Measurements from ENCODE around the gene HAUS5. TPM values are rescaled to one million over a fixed set of nuclear protein-coding genes. Genes with fewer than 3 reads are reported as not detected.
A peak's percentile ranks its signal among the peaks of the same experiment; 100 is the strongest.
"Not testable (repeated sequence)": the region's sequence is repeated elsewhere in the genome, so short reads cannot be mapped to it uniquely, and the experiment has no call there.

Gene HAUS5
- polyA plus RNA-seq, 3 donors: 4.6 to 6.3 (median 6.0) TPM

- H3K27ac ChIP-seq (ENCODE audit: low read depth, low read length): no peak overlapping the region
- 88 to 93% (median 90%) methylated on average over 3 of the region's 3 CpGs for WGBS, 3 donors
Observed at GRCh38 chr19:35601971-35602370, 10.6 kb upstream of the HAUS5 start.

DNA sequence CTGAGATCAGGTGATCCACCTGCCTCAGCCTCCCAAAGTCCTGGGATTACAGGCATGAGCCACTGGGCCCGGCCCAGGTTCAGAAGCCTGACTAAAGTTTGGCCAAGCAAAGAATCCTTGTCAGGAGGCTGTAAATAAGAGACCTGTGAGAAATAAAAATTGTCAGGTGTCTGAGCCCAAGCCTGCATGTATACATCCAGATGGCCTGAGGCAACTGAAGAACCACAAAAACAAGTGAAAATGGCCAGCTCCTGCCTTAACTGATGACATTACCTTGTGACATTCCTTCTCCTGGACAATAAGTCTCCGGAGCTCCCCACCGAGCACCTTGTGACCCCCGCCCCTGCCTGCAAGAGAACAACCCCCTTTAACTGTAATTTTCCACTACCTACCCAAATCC is 8.1 kb upstream of the HAUS5 start:
- 82 to 92% (median 84%) methylated on average over 4 of the region's 4 CpGs for WGBS, 3 donors
- H3K27ac ChIP-seq (ENCODE audit: low read depth, low read length): not testable (repeated sequence)

GRCh38 chr19:35607170-35607569 is 5.4 kb upstream of the HAUS5 start:
- H3K27ac ChIP-seq (ENCODE audit: low read depth, low read length): not testable (repeated sequence)
- WGBS, 3 donors: 85 to 89% (median 88%) methylated on average over 8 of the region's 8 CpGs

DNA sequence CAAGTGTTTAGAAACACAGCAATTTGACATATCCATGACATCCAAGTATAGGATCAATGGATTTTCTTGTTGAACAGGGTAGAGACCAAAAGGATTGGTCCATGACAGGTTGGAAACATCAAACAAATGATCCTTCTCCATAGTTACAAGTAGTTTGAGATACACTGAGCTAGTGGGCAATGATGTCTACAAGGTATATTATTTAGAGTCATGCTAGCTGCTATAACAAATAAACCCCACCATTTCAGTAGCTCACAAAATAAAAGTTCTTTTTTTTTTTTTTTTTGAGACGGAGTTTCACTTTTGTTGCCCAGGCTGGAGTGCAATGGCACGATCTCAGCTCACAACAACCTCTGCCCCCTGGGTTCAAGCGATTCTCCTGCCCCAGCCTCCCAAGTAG is 4.9 kb upstream of the HAUS5 start:
- WGBS, 3 donors: 77 to 91% (median 85%) methylated on average over 2 to 3 of the region's 3 CpGs
- H3K27ac ChIP-seq (ENCODE audit: low read depth, low read length): no peak overlapping the region

GRCh38 chr19:35608251-35608650 is 4.3 kb upstream of the HAUS5 start:
- no peak overlapping the region for H3K27ac ChIP-seq (ENCODE audit: low read depth, low read length)
- WGBS, 3 donors: 69 to 87% (median 81%) methylated on average over 2 of the region's 2 CpGs

GRCh38 chr19:35609851-35610353 is 2.6 kb upstream of the HAUS5 start:
- 44 to 68% (median 47%) methylated on average over 6 of the region's 6 CpGs for WGBS, 3 donors
- no peak overlapping the region for H3K27ac ChIP-seq (ENCODE audit: low read depth, low read length)

DNA sequence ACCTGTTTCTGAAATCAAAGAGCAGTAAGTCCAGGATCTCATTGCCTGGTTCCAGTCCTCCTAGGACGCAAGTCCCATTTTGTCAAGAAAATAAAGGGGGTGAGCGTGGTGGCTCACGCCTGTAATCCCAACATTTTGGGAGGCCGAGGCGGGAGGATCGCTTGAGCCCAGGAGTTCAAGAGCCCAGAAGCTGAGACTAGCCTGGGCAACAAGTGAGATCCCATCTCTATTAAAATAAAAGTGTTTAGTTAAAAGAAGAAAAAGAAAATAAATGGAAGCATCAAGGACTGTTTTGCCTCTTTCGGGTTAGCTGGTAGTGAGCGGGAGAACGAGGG is 344 bp upstream of the HAUS5 start:
- no peak overlapping the region for H3K27ac ChIP-seq (ENCODE audit: low read depth, low read length)

DNA sequence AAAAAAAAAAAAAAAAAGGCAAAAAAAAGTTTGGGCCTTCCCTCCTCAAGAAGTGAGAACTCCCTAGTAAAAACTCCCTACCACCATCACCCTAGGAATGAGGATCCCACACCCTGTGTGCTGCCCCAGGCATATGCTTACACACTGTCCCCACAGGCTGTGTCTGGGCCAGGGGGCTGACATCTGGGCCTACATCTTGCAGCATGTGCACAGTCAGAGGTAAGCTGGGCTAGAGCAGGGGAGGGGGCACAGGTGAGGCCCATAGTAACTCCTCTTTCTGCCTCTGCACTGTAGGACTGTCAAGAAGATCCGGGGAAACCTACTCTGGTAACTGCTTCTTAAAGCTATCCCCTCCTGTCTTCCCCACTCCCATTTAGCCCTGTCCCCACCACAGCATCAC is 1.0 kb downstream of the HAUS5 start:
- no peak overlapping the region for H3K27ac ChIP-seq (ENCODE audit: low read depth, low read length)
- WGBS, 3 donors: 79 to 90% (median 81%) methylated on average over 1 of the region's 1 CpG

More for the DNA sequence above, 344 bp upstream of the HAUS5 start:
- WGBS, 3 donors: 30 to 43% (median 35%) methylated on average over 9 of the region's 9 CpGs

DNA sequence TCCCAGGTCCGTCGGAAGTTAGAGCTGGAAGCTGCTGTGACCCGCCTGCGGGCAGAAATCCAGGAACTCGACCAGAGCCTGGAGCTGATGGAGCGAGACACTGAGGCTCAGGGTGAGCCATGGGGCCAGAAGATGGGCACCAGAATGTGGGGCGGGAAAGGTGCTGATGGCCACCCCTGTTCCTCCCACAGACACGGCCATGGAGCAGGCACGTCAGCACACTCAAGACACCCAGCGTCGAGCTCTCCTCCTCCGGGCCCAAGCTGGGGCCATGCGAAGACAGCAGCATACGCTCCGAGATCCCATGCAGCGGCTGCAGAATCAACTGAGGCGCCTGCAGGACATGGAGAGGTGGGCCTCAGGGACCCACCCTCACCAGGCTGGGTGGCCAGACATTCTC is 2.5 kb downstream of the HAUS5 start:
- 92 to 97% (median 94%) methylated on average over 17 of the region's 17 CpGs for WGBS, 3 donors
- H3K27ac ChIP-seq (ENCODE audit: low read depth, low read length): no peak overlapping the region

- no peak overlapping the region for H3K27ac ChIP-seq (ENCODE audit: low read depth, low read length)
- WGBS, 3 donors: 77 to 88% (median 86%) methylated on average over 7 of the region's 7 CpGs
Observed at GRCh38 chr19:35618857-35619256, 6.3 kb downstream of the HAUS5 start.

- 91 to 99% (median 95%) methylated on average over 11 to 12 of the region's 12 CpGs for WGBS, 3 donors
- H3K27ac ChIP-seq (ENCODE audit: low read depth, low read length): no peak overlapping the region
Observed at GRCh38 chr19:35619290-35619923, 6.9 kb downstream of the HAUS5 start.

GRCh38 chr19:35620001-35620400 is 7.5 kb downstream of the HAUS5 start:
- 92 to 94% (median 93%) methylated on average over 17 of the region's 17 CpGs for WGBS, 3 donors
- H3K27ac ChIP-seq (ENCODE audit: low read depth, low read length): no peak overlapping the region

- no peak overlapping the region for H3K27ac ChIP-seq (ENCODE audit: low read depth, low read length)
- WGBS, 3 donors: 88 to 96% (median 92%) methylated on average over 9 of the region's 9 CpGs
Observed at GRCh38 chr19:35621708-35622107, 9.2 kb downstream of the HAUS5 start.

GRCh38 chr19:35622750-35623149 is 10.2 kb downstream of the HAUS5 start:
- no peak overlapping the region for H3K27ac ChIP-seq (ENCODE audit: low read depth, low read length)
- 88 to 94% (median 89%) methylated on average over 11 to 13 of the region's 13 CpGs for WGBS, 3 donors

- no peak overlapping the region for H3K27ac ChIP-seq (ENCODE audit: low read depth, low read length)
- 88 to 91% (median 90%) methylated on average over 6 of the region's 6 CpGs for WGBS, 3 donors
Observed at GRCh38 chr19:35623327-35624010, 10.9 kb downstream of the HAUS5 start.

- peak overlapping the region; percentile 11 for H3K27ac ChIP-seq (ENCODE audit: low read depth, low read length)
- WGBS, 3 donors: 8 to 10% (median 9%) methylated on average over 9 of the region's 9 CpGs
Observed at GRCh38 chr19:35628264-35628564, 15.7 kb downstream of the HAUS5 start.

GRCh38 chr19:35628565-35629331 is 16.2 kb downstream of the HAUS5 start, which contains the start of gene RBM42:
TSS of gene RBM42 (plus strand) at chr19:35629036. CDS start at chr19:35629154, 118 bp downstream.
- WGBS, 3 donors: 0% methylated on average over 56 of the region's 56 CpGs
- peak within 1 kb of the TSS; percentile 11 for H3K27ac ChIP-seq (ENCODE audit: low read depth, low read length)

DNA sequence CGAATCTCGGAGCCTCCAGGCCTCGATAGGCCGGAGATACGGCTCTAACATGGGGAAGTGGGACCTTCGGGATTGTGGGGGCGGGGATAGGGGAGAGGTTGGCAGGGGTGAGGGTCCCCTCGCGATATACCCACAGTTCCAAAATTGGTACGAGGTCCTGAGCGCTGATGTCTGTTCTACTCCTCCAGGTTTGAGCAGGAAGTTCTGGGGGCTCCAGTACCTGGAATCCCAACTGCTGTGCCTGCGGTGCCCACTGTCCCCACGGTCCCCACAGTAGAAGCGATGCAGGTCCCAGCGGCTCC is 16.7 kb downstream of the HAUS5 start:
- WGBS, 3 donors: 4 to 7% (median 4%) methylated on average over 15 of the region's 15 CpGs

DNA sequence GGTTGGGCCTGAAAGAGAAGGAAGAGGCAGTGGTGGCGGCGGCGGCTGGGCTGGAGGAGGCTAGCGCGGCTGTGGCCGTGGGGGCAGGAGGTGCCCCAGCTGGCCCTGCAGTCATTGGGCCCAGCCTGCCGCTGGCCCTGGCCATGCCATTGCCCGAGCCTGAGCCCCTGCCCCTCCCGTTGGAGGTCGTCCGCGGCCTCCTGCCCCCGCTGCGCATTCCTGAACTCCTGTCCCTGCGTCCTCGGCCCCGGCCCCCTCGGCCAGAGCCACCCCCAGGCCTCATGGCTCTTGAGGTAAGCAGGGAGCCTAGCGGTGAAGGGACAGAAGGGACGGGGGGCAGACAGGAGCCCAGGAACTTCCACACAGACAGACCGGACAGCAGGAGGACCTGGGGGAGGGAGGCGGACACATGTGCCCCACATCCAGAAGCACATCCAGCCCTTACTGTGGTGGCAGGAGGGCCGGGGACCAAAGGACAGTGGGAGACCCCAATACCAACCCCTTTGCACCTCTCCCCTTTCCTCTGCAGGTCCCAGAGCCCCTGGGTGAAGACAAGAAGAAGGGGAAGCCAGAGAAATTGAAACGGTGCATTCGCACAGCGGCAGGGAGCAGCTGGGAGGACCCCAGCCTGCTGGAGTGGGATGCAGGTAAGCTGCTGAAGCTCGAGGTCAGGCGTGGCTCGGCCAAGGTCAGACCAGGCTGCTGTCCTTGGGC is 21.3 kb downstream of the HAUS5 start:
- H3K27ac ChIP-seq (ENCODE audit: low read depth, low read length): no peak overlapping the region
- WGBS, 3 donors: 89 to 94% (median 91%) methylated on average over 22 to 29 of the region's 29 CpGs

More for the DNA sequence above, 16.7 kb downstream of the HAUS5 start:
- no peak overlapping the region for H3K27ac ChIP-seq (ENCODE audit: low read depth, low read length)
